Measurements from ENCODE around the gene NBEAL2.
A peak's percentile ranks its signal among the peaks of the same experiment; 100 is the strongest.

Gene NBEAL2

DNA sequence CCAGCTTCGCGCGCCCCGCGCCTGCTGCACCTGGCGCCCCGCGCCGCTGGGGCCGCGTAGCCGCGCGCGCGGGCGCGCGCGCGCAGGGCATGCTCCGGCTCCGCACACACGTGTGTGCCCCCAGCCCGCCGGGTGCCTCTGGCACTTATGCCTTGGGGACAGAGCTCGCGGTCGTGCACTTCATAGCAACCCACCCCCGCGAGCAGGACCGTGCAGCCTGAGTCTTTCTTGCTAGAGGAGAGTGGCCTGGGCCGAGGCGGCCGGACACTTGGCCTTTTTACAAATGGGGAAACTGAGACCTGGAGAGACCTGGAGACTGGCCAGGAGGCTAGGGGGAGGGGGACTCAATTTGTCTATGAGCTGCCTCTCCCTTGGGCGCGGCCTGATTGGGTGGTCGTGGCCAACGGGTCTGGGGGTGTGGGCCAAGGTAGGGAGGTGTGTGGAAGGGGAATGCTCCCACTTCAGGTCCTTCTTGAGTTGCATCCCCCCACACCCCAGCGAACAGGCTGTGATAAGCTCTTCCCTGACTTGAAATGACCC is 562 bp downstream of the NBEAL2 start:
- peaks cover 0 to 6% (median 0%) of the 10 kb centered on the region in 11 experiments; a peak in 4 of 22 replicates for H3K36me3 ChIP-seq
- TF ChIP-seq Cebpa-rat (IDR thresholded peaks at IDR 0.05): no peak
- peak overlapping the region; percentile 81 to 98 (median 95) for H3K4me2 ChIP-seq
- H3K9me3 ChIP-seq (replicated peaks in 1 of 11): no peaks in the 10 kb centered on the region
- H3K27me3 ChIP-seq: no peaks in the 10 kb centered on the region
- H3K4me3 ChIP-seq: peak overlapping the region; percentile 74 to 89 (median 82)
- H3K9ac ChIP-seq: peak overlapping the region; percentile 71 to 88 (median 84)
- peaks cover 3 to 20% (median 11%) of the 10 kb centered on the region in 11 experiments; a peak in 19 of 22 replicates for H4K20me1 ChIP-seq
- peak overlapping the region; percentile 46 to 93 (median 84); a peak in 21 of 22 replicates for H3K27ac ChIP-seq
- H3K4me1 ChIP-seq: peaks cover 73 to 87% (median 82%) of the 10 kb centered on the region in 10 experiments

DNA sequence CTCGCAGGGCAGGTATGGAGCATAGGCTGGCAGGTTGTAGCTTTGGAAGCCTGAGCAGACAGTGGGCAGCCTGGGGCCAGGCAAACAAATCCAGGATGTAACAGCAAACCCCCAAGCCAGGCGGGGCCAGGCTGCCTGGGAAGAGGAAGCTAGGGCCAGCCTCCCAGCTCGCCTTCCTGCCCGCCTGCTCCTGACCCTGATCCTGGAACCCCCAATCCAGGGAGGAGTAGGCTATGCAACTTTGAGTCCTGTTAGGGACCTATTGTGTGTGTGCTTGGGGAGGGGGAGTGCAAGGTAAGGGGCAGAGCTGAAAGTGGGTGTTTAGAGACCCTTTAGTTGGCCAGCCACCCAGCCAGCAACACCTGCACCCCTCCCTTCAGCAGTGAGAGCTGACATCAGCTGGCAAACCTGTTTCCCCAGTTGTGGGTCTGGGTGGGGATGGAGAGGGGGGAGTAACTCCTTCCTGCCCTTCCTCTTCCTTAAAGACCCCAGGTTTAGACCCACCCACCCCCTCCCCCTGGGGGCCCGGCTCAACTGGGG is 2.5 kb downstream of the NBEAL2 start:
- H3K4me3 ChIP-seq: peak overlapping the region in 9 of 10 experiments; percentile 5 to 89 (median 49); a peak in 13 of 20 replicates
- no peak for TF ChIP-seq Cebpa-rat (IDR thresholded peaks at IDR 0.05)
- peaks cover 83 to 95% (median 92%) of the 10 kb centered on the region in 10 experiments for H3K4me1 ChIP-seq

DNA sequence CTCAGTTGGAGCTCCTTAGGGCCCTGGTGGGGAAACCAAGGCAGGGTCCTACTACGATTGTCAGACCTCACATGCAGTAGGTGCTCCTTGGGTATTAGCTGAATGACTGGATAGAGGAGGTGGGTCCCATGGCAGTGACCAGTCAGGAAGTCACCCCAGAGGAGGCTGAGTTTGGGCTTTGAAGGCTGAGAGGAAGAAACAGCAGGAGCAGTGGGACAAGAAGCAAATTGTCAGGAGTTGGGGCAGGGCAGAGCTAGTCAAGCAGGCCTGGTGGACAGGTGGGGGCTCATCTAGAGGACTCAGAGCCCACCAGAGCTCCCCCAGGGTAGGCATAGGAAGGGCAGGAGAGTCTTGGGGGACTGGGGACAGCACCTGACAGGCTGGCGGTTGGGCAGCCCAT is 3.1 kb downstream of the NBEAL2 start:
- H3K36me3 ChIP-seq: peaks cover 0 to 6% (median 0%) of the 10 kb centered on the region in 11 experiments; a peak in 3 of 22 replicates
- H3K9me3 ChIP-seq (replicated peaks in 1 of 11): no peaks in the 10 kb centered on the region
- H3K4me1 ChIP-seq: peaks cover 83 to 95% (median 92%) of the 10 kb centered on the region in 10 experiments
- H4K20me1 ChIP-seq: peaks cover 0 to 7% (median 0%) of the 10 kb centered on the region in 11 experiments; a peak in 1 of 22 replicates
- no peaks in the 10 kb centered on the region for H3K27me3 ChIP-seq
- H3K4me2 ChIP-seq: peak overlapping the region; percentile 81 to 98 (median 95)
- H3K9ac ChIP-seq: peak overlapping the region in 8 of 11 experiments; percentile 19 to 50 (median 42); a peak in 10 of 22 replicates
- no peak overlapping the region for H3K4me3 ChIP-seq
- peak overlapping the region in 9 of 11 experiments; percentile 18 to 71 (median 48); a peak in 12 of 22 replicates for H3K27ac ChIP-seq
- no peak for TF ChIP-seq Cebpa-rat (IDR thresholded peaks at IDR 0.05)

More for the DNA sequence above, 2.5 kb downstream of the NBEAL2 start:
- peak overlapping the region; percentile 30 to 80 (median 62); a peak in 20 of 22 replicates for H3K9ac ChIP-seq
- H3K27me3 ChIP-seq: no peaks in the 10 kb centered on the region
- H3K27ac ChIP-seq: peak overlapping the region; percentile 17 to 71 (median 61); a peak in 18 of 22 replicates
- H4K20me1 ChIP-seq: peaks cover 0 to 7% (median 0%) of the 10 kb centered on the region in 11 experiments; a peak in 1 of 22 replicates
- no peaks in the 10 kb centered on the region for H3K9me3 ChIP-seq (replicated peaks in 1 of 11)
- H3K4me2 ChIP-seq: peak overlapping the region; percentile 81 to 98 (median 95)
- H3K36me3 ChIP-seq: peaks cover 0 to 6% (median 0%) of the 10 kb centered on the region in 11 experiments; a peak in 3 of 22 replicates

DNA sequence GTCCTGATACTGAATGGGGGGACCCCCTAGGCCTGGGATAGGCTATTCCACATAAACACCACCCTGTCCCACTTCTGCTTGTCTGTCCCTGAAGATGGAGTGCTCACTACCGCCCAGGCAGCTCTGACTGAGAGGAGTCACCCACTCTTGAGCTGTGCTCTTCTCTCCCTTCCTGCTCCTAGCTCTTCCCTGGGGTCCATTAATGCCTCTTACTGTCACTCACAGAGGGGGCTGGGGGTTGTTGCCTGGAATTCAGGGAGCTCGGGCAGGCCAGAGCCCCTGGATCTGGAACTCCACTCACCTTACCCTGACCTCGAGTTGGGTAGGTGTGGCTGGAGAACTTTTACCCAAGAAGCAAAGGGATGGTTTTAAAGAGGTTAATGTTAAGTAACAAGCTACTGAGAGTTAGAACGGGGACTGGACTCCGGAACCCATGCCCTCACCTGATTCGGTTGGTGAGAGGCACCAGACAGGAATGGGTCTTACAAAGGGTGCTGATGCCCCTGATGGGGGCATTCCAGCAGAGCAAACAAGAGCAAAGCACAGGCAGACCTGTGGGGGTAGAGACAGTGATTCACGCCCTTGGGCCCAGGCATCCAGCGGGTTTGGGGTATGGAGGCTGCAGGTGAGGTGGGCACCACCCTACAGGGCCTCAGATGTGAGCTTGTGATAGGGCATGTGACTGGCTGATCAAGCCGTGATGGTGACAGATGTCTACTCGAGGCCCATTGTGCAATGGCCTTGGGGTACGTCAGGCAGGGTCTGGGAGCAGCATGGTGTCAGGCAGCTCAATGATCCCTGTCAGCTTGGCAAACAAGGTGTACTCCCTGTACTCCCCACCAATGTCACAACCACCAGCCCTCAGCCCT is 5.4 kb downstream of the NBEAL2 start:
- H3K27ac ChIP-seq: peak overlapping the region in 8 of 11 experiments; percentile 87 to 97 (median 95); a peak in 15 of 22 replicates
- H3K4me1 ChIP-seq: peaks cover 91 to 100% (median 98%) of the 10 kb centered on the region in 10 experiments
- peak overlapping the region; percentile 84 to 98 (median 93); a peak in 21 of 22 replicates for H3K4me2 ChIP-seq

DNA sequence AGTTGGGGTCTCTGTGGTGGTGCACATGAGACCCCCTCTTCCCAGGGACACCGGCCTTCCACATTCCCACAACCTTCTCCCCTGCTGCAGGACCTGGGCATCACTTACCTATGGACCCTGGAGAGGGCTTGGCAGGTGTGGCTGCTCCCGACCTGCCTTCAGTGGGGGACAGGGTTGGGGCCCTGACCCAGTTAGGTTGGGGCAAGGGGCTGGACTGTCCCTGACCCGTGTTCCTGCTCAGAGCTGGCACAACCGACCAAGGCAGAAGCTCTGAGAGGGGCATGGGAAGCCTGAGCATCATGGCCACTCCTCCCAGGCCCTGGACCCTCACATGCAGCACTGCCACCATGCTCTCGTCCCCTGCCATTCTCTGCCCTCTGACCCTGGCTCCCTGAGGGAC is 6.1 kb downstream of the NBEAL2 start:
- Histone ChIP-seq H4K20me1 (peaks cover 0 to 7% (median 0%) of the 10 kb centered on the region in 11 experiments; a peak in 1 of 22 replicates), H3K4me3 (no peak overlapping the region; a peak in 1 of 20 replicates), H3K4me2 (peak overlapping the region; percentile 84 to 98 (median 93)), H3K27ac (peak overlapping the region in 9 of 11 experiments; percentile 87 to 97 (median 95); a peak in 18 of 22 replicates), H3K4me1 (peaks cover 96 to 100% (median 98%) of the 10 kb centered on the region in 10 experiments), H3K27me3 (no peaks in the 10 kb centered on the region), H3K9me3 (replicated peaks in 1 of 11) (no peaks in the 10 kb centered on the region), H3K9ac (peak overlapping the region in 9 of 11 experiments; percentile 4 to 82 (median 77); a peak in 10 of 22 replicates), H3K36me3 (peaks cover 0 to 20% (median 9%) of the 10 kb centered on the region in 11 experiments; a peak in 11 of 22 replicates)
- TF ChIP-seq Cebpa-rat (IDR thresholded peaks at IDR 0.05): no peak

More for the DNA sequence above, 5.4 kb downstream of the NBEAL2 start:
- Histone ChIP-seq H3K9me3 (replicated peaks in 1 of 11) (no peaks in the 10 kb centered on the region), H3K9ac (no peak overlapping the region; a peak in 1 of 22 replicates), H3K27me3 (no peaks in the 10 kb centered on the region), H3K36me3 (peaks cover 0 to 18% (median 8%) of the 10 kb centered on the region in 11 experiments; a peak in 11 of 22 replicates), H3K4me3 (no peak overlapping the region), H4K20me1 (peaks cover 0 to 7% (median 0%) of the 10 kb centered on the region in 11 experiments; a peak in 1 of 22 replicates)
- no peak for TF ChIP-seq Cebpa-rat (IDR thresholded peaks at IDR 0.05)

DNA sequence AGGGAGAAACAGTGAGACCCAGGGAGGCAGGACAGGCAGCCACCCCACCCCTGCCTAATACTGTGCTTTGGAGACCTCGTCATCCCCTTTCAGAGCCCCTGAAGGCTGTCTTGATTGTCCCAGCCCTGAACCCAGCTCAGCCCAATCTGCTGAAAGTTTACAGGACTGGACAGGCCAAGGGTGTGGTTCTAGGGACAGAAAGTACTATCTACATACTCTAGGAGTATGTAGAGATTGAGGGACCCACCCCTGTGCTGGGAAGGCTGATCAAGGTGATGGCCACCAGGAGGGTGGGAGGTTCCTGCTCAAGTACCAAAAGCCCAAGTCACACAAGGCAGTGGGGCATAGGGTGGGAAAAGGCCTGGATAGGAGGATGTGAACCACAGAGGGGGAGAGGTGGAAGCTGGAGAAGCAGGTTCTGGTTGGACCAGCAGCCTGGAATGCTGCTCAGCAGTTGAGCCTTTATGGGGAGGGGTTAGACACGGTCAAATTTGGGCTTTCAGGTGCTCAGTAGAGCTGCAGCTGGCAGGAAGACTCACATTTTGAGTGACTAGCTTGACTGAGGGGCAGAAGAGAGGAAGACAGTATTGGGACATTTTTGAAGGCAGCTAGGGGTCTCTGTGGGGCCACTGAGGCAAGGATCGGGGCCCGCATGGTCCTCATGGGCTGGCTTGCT is 6.7 kb downstream of the NBEAL2 start:
- Histone ChIP-seq H3K4me1 (peaks cover 96 to 100% (median 98%) of the 10 kb centered on the region in 10 experiments), H3K27ac (peak overlapping the region in 10 of 11 experiments; percentile 79 to 97 (median 94); a peak in 19 of 22 replicates), H3K4me3 (peak overlapping the region in 5 of 10 experiments; percentile 28 to 54 (median 46); a peak in 5 of 20 replicates), H3K4me2 (peak overlapping the region; percentile 84 to 98 (median 93)), H3K9ac (peak overlapping the region; percentile 4 to 83 (median 79); a peak in 15 of 22 replicates), H4K20me1 (peaks cover 0 to 7% (median 0%) of the 10 kb centered on the region in 11 experiments; a peak in 1 of 22 replicates), H3K27me3 (no peaks in the 10 kb centered on the region), H3K9me3 (replicated peaks in 1 of 11) (no peaks in the 10 kb centered on the region), H3K36me3 (peaks cover under 1 to 23% (median 13%) of the 10 kb centered on the region in 11 experiments; a peak in 18 of 22 replicates)
- TF ChIP-seq Cebpa-rat (IDR thresholded peaks at IDR 0.05): no peak

DNA sequence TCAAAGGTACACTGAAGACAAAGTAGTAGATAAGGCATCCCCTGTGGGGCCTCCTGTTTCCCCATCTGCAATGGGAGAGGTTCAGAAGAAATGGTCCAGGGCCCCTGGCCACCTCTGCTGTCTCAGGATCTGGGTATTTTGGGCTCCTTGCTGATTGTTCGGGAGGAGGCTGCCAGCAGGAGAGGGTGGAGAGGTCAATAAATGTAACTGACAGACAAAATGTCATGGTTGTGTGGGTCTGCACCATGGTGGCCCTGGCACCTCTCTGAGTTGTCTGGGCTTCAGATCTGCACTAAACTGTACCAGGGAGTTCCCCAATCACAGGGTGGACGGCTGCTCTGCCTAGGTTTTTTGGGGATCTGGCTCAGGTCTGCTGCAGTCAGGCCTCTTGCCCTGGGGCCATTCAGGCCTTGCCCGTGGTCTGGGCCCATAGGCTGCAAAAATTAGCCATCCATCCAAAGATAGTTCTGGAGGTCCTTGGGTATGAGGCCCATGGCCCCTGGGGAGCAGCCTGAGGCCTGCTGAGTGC is 7.4 kb downstream of the NBEAL2 start:
- H3K4me1 ChIP-seq: peaks cover 96 to 100% (median 98%) of the 10 kb centered on the region in 10 experiments

More for the DNA sequence above, 7.4 kb downstream of the NBEAL2 start:
- Histone ChIP-seq H3K9ac (peak overlapping the region; percentile 55 to 83 (median 79); a peak in 19 of 22 replicates), H4K20me1 (peaks cover 0 to 4% (median 0%) of the 10 kb centered on the region in 11 experiments; a peak in 2 of 22 replicates), H3K27ac (peak overlapping the region; percentile 54 to 97 (median 92); a peak in 21 of 22 replicates), H3K27me3 (no peaks in the 10 kb centered on the region), H3K4me3 (peak overlapping the region; percentile 26 to 65 (median 48); a peak in 15 of 20 replicates), H3K4me2 (peak overlapping the region; percentile 84 to 98 (median 93)), H3K36me3 (peaks cover 7 to 29% (median 20%) of the 10 kb centered on the region in 11 experiments; a peak in 20 of 22 replicates), H3K9me3 (replicated peaks in 1 of 11) (no peaks in the 10 kb centered on the region)
- no peak for TF ChIP-seq Cebpa-rat (IDR thresholded peaks at IDR 0.05)
